SH-SY5Y (cell line): ENCODE results near the gene HEBP2.

Experiments used
- GATA2 ChIP-seq: IDR thresholded peaks from 2 replicates; pipeline ENCODE4 v1.6.1; 2011; ENCODE audit warnings: mild to moderate bottlenecking, low read depth, low read length
- GATA3 ChIP-seq: IDR thresholded peaks from 2 replicates; pipeline ENCODE4 v1.6.1; 2011; ENCODE audit warnings: low read depth, mild to moderate bottlenecking, low read length, moderate library complexity

The HEBP2 gene

GRCh38 chr6:138429761-138430160 lies 25.7 kb downstream of the HEBP2 start:
- TF ChIP-seq GATA2 (no peak), GATA3 (no peak)

- TF ChIP-seq GATA3: no peak
- no peak for TF ChIP-seq GATA2
Observed at GRCh38 chr6:138430361-138431145, 26.5 kb downstream of the HEBP2 start.

DNA sequence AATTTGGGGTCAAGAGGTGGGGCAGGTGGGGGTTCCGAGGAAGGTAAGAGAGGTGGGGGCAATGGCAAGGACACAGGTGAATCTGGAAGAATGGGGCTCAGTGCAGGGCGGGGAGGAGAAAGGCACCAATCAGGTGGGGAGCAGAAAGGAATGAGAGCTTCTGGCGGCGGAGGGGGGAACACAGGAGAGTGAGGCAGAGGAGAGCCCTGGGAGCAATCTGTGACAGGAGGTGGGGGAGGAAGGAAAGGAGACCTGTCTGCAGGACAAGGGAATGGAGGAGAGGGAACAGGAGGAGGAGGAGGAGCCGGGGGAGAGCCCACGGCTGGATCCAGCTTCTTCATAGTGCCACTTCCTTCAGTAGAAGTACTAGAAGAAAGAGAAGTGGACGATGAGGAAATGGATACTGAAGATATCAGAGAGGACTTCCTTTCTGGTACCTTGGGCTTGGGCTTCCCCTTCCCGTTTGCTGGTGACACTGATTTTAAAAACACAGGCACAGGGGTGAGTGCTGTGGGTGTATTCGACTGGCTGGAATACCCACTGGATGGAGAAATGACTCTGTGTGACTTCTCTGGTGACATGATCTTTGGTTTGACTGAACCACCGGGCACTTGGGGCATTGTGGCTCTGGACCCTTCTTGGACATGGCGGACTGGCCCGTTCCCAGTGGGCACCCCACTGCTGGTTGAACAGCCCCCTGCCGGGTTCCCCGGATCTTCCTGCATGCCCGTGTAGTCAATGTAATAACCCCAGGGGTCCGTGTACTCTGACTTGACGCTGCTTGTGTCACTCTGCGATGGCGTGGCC lies 27.4 kb downstream of the HEBP2 start:
- TF ChIP-seq GATA2 (no peak), GATA3 (no peak)

DNA sequence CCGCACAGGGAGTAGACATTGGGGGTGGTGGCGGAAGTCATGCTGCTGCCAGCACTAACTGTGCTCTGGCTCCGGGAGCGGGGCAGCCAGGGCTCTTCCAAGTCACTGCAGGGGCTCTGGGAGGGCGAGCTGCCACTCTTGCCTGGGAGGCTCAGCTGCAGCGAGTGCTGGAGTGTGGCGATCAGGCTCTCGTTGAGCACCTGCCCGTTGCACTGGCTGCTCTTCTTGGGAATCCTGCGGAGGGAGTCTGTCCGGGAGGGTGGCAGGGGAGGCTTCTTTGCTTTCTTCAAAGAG lies 28.0 kb downstream of the HEBP2 start:
- no peak for TF ChIP-seq GATA2
- no peak for TF ChIP-seq GATA3

- TF ChIP-seq GATA2 (no peak), GATA3 (no peak)
Observed at GRCh38 chr6:138434096-138434495, 30.1 kb downstream of the HEBP2 start.

- TF ChIP-seq GATA3: no peak
- no peak for TF ChIP-seq GATA2
Observed at GRCh38 chr6:138434925-138435324, 30.9 kb downstream of the HEBP2 start.

DNA sequence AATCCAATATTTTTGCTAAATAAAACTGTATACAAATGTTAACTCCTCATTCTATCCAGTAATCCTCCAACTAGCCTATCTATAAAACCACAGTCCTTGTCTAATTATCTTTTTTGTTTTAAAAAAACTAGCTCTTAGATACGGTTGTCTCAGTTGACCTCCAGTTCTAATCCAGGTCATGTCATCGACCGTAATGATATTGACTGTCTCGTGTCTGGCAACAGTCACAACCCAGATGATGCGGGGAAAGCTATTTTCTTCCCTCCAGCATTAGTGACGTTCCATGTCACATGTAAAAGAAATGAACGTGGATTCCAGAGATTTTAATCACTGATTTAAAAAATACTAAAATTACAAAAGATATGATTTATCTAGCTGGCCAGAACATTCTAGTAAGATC lies 35.5 kb downstream of the HEBP2 start:
- TF ChIP-seq GATA3 (no peak), GATA2 (no peak)

DNA sequence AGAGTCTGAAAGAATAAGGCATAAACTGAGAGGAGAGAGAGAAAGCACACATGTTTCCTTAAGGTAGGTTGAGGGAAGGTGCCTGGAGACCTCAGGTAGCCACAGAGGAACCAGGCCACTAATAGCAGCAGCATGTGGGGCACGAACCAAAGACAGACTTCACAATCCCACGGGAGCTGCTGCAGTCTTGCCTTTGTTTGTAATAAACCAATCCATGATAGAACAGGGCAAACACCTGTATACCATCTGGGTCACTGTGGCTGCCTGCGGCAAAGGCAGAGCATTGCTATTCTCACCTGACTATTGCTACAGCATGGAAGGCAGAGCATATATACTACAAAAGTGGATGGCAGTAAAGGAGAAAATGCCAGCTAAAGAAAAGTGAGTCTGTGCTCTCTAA lies 36.3 kb downstream of the HEBP2 start:
- TF ChIP-seq GATA2: no peak
- TF ChIP-seq GATA3: no peak

GRCh38 chr6:138440758-138441357 lies 36.8 kb downstream of the HEBP2 start:
- TF ChIP-seq GATA3 (no peak), GATA2 (no peak)

DNA sequence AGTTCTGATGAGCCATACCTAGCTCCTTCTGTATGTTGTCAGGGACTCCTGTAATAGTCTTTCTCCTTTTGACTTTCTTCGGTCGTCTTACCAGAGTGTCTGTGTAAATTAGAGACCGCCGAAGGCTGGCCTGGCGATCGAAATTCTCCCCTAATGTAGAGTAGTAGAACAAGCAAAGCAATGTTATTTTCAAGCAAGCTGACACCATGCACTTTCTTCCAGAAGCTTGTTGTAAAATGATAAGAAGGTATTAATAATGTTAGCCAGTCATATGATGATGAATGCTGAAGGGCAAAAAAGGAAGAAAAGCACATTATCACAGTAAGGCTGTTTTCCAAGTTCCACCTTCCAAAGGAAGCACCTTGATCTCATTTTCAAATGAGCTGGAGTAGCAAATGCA lies 37.9 kb downstream of the HEBP2 start:
- TF ChIP-seq GATA2 (no peak), GATA3 (no peak)

GRCh38 chr6:138442663-138443062 lies 38.6 kb downstream of the HEBP2 start:
- no peak for TF ChIP-seq GATA2
- no peak for TF ChIP-seq GATA3

- TF ChIP-seq GATA3 (no peak), GATA2 (no peak)
Observed at GRCh38 chr6:138443979-138444378, 40.0 kb downstream of the HEBP2 start.

- TF ChIP-seq GATA2: no peak
- TF ChIP-seq GATA3: no peak
Observed at GRCh38 chr6:138446821-138447220, 42.8 kb downstream of the HEBP2 start.

GRCh38 chr6:138450445-138450844 lies 46.4 kb downstream of the HEBP2 start:
- no peak for TF ChIP-seq GATA3
- TF ChIP-seq GATA2: no peak

DNA sequence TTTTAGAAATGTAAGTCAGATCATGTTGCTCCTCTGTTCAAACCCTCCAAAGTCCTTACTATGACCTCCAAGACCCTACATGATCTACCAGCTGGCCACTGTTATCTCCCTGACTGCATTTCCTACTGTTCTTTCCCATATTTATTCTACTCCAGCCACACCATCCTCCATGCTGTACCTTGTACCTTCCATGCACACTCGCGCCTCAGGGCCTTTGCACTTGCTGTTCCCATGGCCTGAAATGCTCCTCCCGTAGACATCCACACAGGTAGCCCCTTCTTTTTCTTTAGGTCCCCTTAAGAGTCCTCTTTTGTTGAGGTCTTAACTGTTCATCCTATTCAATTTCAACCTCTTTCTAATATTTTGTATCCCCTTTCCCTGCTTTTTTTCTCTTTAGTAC lies 47.0 kb downstream of the HEBP2 start:
- TF ChIP-seq GATA2 (no peak), GATA3 (no peak)
